Skin epidermis (tissue), 12 donors: ENCODE data around the gene ASTL.
"Not testable (repeated sequence)": the region's sequence is repeated elsewhere in the genome, so short reads cannot be mapped to it uniquely, and the experiment has no call there.

Experiments used
- H3K27ac ChIP-seq, 21 experiments: fragments of 200-600 bp; sonication (generic) in 11 of 21; one replicate each; pipeline ENCODE4 v1.5.0; 2020; ENCODE audit warnings: mild to moderate bottlenecking in 3 of 21, inconsistent platforms in 2 of 21, moderate library complexity in 2 of 21
- H3K4me3 ChIP-seq, 7 experiments: fragments of 200-600 bp; sonication (generic) in 2 of 7; one replicate each; pipeline ENCODE4 v1.5.0; 2020; ENCODE audit warnings: inconsistent platforms in 2 of 7, mild to moderate bottlenecking in 2 of 7, moderate library complexity in 1 of 7

Gene ASTL

DNA sequence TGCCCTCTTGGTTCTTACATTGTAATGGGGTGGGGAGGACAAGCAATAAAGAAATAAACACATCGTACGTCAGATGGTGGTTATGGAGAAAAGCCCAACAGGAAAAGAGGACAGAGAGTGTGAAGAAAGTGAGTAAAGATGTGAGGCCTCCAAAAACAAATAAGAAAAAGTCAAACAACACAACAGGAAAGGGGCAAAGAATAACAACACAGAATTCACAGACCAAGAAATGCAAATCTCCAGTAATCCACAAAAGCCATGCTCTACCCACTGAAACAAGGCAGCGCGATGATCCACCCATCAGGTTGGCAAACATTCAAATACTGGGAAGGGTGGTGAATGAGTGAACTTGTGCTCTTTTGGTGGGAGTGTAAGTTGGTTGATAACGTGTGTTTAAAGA is 23.6 kb upstream of the ASTL start:
- Histone ChIP-seq H3K4me3 (no peak overlapping the region), H3K27ac (peak overlapping the region in 3 of 21 experiments; percentile 82 to 92 (median 88))

GRCh38 chr2:96160366-96160765 is 22.1 kb upstream of the ASTL start:
- H3K27ac ChIP-seq, result peak overlapping the region in 1 of 21 experiments; percentile 86

GRCh38 chr2:96159084-96159830 is 21.0 kb upstream of the ASTL start:
- Histone ChIP-seq H3K4me3 (no peak overlapping the region), H3K27ac (peak overlapping the region in 8 of 21 experiments; percentile 13 to 86 (median 72))

More at GRCh38 chr2:96160366-96160765, 22.1 kb upstream of the ASTL start:
- H3K4me3 ChIP-seq, result not testable (repeated sequence)

GRCh38 chr2:96158554-96158940 is 20.2 kb upstream of the ASTL start:
- no peak overlapping the region for H3K4me3 ChIP-seq
- peak overlapping the region in 11 of 21 experiments; percentile 13 to 86 (median 60) for H3K27ac ChIP-seq

DNA sequence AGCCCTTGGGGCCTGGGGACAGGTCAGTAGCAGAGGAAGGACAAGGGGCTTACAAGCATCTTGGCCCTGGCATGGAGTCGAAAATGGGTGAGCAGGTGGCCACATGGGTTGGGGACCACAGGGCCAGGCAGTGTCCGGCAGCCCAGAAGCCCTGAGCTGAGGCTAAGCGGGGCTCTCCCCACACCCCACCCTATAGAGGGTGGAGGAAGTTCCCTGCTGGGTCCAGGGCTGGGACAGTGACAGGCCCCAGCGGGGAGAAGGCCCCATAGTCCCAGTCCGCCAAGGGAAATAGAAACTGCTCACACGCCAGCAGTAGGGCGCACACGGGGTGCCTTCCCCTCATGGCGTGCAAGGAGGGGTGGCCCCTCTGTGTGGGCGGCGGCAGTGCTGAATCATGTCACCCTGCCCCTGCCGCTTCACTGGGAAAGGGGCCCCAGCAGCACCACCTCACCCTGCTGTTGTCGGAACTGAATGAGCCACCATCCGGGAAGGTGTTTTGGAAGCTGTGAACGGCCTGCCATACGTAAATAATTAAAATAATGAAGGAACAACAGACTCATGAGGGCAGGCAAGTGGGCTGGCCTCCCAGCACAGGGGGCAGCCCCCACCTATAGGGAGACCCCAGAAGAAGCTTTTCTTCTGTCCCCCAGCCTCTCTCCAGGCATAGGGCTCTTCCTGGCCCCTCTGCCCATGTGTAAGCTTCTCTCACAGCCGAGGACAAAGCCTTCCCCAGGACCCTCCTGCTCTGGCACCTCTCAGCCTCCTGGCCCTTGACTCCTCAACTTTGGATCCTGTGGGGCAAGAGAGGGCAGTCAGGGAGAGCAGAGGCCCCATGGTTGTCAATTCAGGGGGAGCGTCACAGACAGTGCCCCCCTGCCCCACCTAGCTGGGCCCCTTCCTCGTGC is 19.6 kb upstream of the ASTL start:
- Histone ChIP-seq H3K4me3 (no peak overlapping the region), H3K27ac (peak overlapping the region in 12 of 21 experiments; percentile 13 to 86 (median 64))

DNA sequence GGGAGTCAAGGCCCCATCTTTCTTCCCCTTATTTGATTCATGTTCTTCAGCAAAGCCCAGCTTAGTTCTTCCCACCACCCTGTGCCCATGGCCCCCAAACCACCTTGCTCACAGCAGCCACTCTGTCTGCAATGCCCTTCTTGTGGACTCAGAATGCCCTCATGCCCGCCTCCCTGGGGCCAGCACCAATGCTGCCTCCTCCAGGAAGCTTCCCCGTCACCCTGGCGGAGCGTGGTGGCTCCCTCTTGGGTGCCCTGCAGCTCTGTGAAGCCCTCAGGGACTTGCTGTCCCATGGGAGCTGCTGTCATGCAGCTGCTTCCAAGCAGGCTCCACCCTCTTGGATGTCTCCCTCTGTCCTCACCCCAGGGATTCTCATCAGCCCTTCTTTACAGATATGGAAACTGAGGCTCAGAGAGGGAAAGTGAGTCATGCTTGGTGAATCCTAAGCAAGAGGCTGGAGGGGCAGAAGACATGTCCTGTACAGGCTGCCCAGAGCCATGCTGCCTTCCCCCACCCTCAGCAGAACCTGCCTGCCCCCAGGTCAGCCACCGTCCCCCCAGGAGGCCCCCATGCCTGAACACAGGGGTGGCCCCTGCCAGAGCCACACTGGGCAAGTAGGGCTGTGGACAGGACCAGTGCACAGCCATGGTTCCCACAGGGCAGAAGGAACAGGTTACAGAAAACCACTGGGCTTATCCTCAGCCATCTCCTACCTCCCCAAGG is 18.8 kb upstream of the ASTL start:
- Histone ChIP-seq H3K27ac (peak overlapping the region in 9 of 21 experiments; percentile 57 to 86 (median 70)), H3K4me3 (no peak overlapping the region)

- H3K27ac ChIP-seq, result peak overlapping the region in 3 of 21 experiments; percentile 70 to 86 (median 81)
- H3K4me3 ChIP-seq, result no peak overlapping the region
These were observed 17.9 kb upstream of the ASTL start for GRCh38 chr2:96156011-96156820.

DNA sequence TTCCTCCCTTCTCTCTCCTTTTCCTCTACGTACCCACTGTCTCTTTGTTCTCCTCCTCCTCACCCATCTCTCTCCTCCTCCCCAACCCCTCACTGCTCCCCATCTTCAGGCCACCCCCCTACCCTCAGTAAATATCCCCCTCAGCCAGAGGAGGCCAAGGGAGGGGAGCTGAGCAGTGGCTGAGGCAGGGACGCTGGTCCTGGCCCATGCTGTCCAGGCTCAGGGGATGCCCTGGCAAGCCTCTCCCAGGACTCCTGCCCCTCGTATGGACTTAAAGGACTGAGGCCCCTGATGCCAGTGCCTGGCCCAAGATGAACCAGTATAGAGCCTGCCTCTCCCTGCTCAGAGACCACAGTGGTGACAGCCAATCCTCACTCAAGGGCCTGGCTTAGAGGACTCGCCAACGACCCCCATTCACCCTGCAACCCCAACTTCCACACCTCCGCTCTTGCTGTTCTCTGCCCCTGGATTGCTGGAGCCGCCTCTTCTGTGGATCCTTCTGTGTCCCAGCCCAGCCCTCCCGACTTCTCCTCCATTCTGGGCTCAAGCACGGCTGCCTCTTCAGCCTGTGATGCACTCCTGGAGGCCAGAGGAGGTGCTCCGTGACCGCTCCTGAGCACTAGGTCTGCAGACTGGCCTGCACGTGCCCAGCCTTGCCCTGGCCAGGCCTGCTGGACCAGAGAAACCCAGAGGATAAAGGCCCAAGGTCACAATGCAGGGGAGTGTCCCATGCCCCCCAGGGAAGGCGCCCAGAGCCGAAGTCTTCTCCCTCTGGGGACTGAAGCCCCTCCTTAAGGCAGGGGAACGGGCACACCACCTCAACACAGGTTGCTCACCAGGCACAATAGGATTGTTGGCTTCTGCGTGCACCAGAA is 16.4 kb upstream of the ASTL start:
- Histone ChIP-seq H3K4me3 (no peak overlapping the region), H3K27ac (no peak overlapping the region)

GRCh38 chr2:96153991-96154431 is 15.7 kb upstream of the ASTL start:
- H3K4me3 ChIP-seq, result no peak overlapping the region
- H3K27ac ChIP-seq, result no peak overlapping the region

DNA sequence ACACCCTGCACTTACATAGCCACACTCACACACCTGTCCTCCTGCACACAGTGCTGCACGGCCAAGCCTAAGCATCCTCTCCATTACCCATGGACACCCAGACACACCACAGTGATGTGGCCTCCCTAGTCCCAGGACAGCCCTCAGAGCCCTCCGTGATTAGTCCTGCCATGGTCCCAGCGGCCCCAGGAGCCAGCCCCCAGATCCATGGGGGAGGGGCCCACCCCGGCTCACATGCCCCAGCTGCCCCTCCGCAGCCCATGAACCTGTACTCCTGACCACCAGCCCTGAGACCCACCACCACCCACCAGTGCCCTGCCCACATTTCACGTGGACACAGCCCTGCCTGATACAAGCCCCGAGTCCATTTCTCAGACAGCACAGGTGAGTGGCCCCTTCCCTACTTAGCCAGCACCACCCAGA is 15.0 kb upstream of the ASTL start:
- no peak overlapping the region for H3K4me3 ChIP-seq
- no peak overlapping the region for H3K27ac ChIP-seq

DNA sequence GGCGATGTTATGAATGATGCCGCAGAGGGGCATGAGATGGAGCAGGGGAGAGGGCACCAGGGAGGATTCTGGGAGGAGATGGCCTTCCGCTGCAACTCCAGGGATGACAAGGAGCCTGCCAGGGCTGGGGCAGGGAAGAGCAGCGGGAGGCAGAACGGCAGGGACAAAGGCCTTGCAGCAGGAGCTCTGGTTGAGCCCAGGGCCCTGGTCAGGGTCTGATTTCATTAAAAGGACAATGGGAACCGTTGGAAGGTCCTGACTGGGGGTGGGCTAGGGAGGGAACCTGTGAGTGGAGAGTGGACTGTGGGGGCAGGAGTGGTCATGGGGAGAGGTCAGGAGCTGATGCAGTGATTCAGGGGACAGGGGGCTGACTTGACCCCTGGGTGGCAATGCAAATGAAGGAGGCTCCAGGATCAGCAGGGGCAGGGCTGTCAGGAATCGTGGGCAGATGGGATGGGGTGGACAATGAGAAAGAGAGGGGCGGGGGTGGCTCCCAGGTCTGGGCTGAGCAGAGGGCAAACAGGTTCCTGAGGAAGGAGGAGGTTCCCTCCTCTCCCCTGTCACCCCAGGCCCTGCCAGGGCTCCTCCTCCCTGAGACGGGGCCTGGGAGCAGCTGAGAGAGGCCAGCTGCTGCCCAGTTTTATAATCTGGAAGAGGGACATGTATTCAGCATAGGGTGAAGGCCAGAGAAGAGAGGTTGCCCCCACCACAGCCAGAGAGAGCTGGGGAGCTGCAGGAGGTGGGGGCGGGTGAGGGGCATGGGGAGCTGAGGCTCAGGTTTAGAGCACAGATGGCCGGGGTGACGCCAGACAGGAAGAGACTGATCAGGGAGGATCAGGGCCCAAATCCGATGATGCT is 14.2 kb upstream of the ASTL start:
- H3K27ac ChIP-seq, result no peak overlapping the region
- H3K4me3 ChIP-seq, result no peak overlapping the region

GRCh38 chr2:96151595-96152303 is 13.4 kb upstream of the ASTL start:
- Histone ChIP-seq H3K4me3 (no peak overlapping the region), H3K27ac (no peak overlapping the region)

GRCh38 chr2:96150791-96151594 is 12.7 kb upstream of the ASTL start:
- no peak overlapping the region for H3K27ac ChIP-seq

GRCh38 chr2:96150007-96150640 is 11.8 kb upstream of the ASTL start:
- H3K27ac ChIP-seq, result no peak overlapping the region
- no peak overlapping the region for H3K4me3 ChIP-seq

More at GRCh38 chr2:96150791-96151594, 12.7 kb upstream of the ASTL start:
- H3K4me3 ChIP-seq, result no peak overlapping the region
